Neural cell (in vitro differentiated cells): ENCODE results near the gene ZNF697. TPM values are rescaled to one million over a fixed set of nuclear protein-coding genes. Genes with fewer than 3 reads are reported as not detected.
"Not testable (repeated sequence)": the region's sequence is repeated elsewhere in the genome, so short reads cannot be mapped to it uniquely, and the experiment has no call there.

Source experiments
- H2AFZ ChIP-seq: fragments of 200-600, 300-800 bp; sonication (generic), shearing (Covaris generic); 2 replicates; pipeline ENCODE4 v1.6.0; 2014; ENCODE audit warnings: low read depth, mild to moderate bottlenecking, antibody characterized with exemption, low read length, moderate library complexity
- H3F3A ChIP-seq: fragments of 200-600 bp; shearing (Covaris generic); 2 replicates; pipeline ENCODE4 v1.6.1; 2016; ENCODE audit warnings: mild to moderate bottlenecking, moderate library complexity, mixed read lengths, antibody characterized with exemption, low read length; ENCODE audit not compliant: insufficient read depth, poor library complexity, severe bottlenecking
- H3K27ac ChIP-seq: fragments of 200-600, 300-800 bp; sonication (generic), shearing (Covaris generic); 2 replicates; pipeline ENCODE4 v1.5.1; 2014; ENCODE audit warnings: mild to moderate bottlenecking, low read length, moderate library complexity
- H3K27me3 ChIP-seq: fragments of 300-800, 200-600 bp; sonication (generic), shearing (Covaris generic); 2 replicates; pipeline ENCODE4 v1.6.0; 2014; ENCODE audit warnings: mild to moderate bottlenecking, low read depth, low read length, moderate library complexity; ENCODE audit not compliant: insufficient read depth
- H3K36me3 ChIP-seq: fragments of 300-800, 200-600 bp; sonication (generic), shearing (Covaris generic); 2 replicates; pipeline ENCODE4 v1.5.1; 2014; ENCODE audit warnings: mild to moderate bottlenecking, antibody characterized with exemption, low read length, moderate library complexity; ENCODE audit not compliant: insufficient read depth
- H3K4me2 ChIP-seq: fragments of 300-800, 200-600 bp; sonication (generic), shearing (Covaris generic); 2 replicates; pipeline ENCODE4 v1.6.0; 2014; ENCODE audit warnings: mild to moderate bottlenecking, low read length
- H3K4me3 ChIP-seq: fragments of 300-800, 200-600 bp; sonication (generic), shearing (Covaris generic); 2 replicates; pipeline ENCODE4 v1.5.1; 2014; ENCODE audit warnings: mild to moderate bottlenecking, low read length, moderate library complexity
- H3K79me2 ChIP-seq: fragments of 200-600 bp; shearing (Covaris generic); replicated peaks from 2 replicates; pipeline ENCODE4 v1.6.0; 2014; ENCODE audit warnings: mild to moderate bottlenecking, low read length, moderate library complexity; ENCODE audit not compliant: insufficient read depth
- H3K9ac ChIP-seq: fragments of 300-800, 200-600 bp; sonication (generic), shearing (Covaris generic); 2 replicates; pipeline ENCODE4 v1.6.1; 2016; ENCODE audit warnings: mild to moderate bottlenecking, low read length, mixed read lengths
- H3K9me2 ChIP-seq: fragments of 200-600 bp; shearing (Covaris generic); 2 replicates; pipeline ENCODE4 v1.6.1; 2016; ENCODE audit warnings: mild to moderate bottlenecking, low read length, mixed read lengths; ENCODE audit not compliant: insufficient read depth
- H3K9me3 ChIP-seq: fragments of 200-600, 300-800 bp; sonication (generic), shearing (Covaris generic); 2 replicates; pipeline ENCODE4 v1.6.1; 2016; ENCODE audit warnings: mild to moderate bottlenecking, mixed run types, low read length, moderate library complexity, mixed read lengths
- H4K20me1 ChIP-seq: fragments of 200-600 bp; shearing (Covaris generic); 2 replicates; pipeline ENCODE4 v1.6.1; 2016; ENCODE audit warnings: mild to moderate bottlenecking, mixed run types; ENCODE audit not compliant: insufficient read depth
- CTCF ChIP-seq: fragments of 450-650 bp; IDR thresholded peaks from 2 replicates; pipeline ENCODE4 v1.5.1; 2014; ENCODE audit warnings: antibody characterized with exemption, mild to moderate bottlenecking, moderate library complexity; ENCODE audit not compliant: poor library complexity, severe bottlenecking
- EP300 ChIP-seq: fragments of 450-650 bp; conservative IDR thresholded peaks from 2 replicates; pipeline ENCODE4 v1.6.1; 2014; ENCODE audit warnings: antibody characterized with exemption, mild to moderate bottlenecking, moderate library complexity; ENCODE audit not compliant: poor library complexity, severe bottlenecking
- EZH2 ChIP-seq: fragments of 200-600, 300-800 bp; shearing (Covaris generic), sonication (generic); IDR thresholded peaks from 2 replicates; pipeline ENCODE4 v1.6.1; 2014; ENCODE audit warnings: antibody characterized with exemption, low read length, borderline replicate concordance, mild to moderate bottlenecking; ENCODE audit not compliant: insufficient read depth, poor library complexity, severe bottlenecking
- MXI1 ChIP-seq: fragments of 450-650 bp; conservative IDR thresholded peaks from 2 replicates; pipeline ENCODE4 v1.6.1; 2014; ENCODE audit warnings: antibody characterized with exemption, mild to moderate bottlenecking; ENCODE audit not compliant: poor library complexity, severe bottlenecking
- POLR2AphosphoS5 ChIP-seq: IDR thresholded peaks from 2 replicates; pipeline ENCODE4 v1.6.1; 2012
- RAD21 ChIP-seq: fragments of 450-650 bp; conservative IDR thresholded peaks from 2 replicates; pipeline ENCODE4 v1.6.1; 2014; ENCODE audit warnings: antibody characterized with exemption, mild to moderate bottlenecking, moderate library complexity
- REST ChIP-seq: IDR thresholded peaks from 2 replicates; pipeline ENCODE4 v1.6.1; 2012; ENCODE audit warnings: borderline replicate concordance
- SMC3 ChIP-seq: fragments of 450-650 bp; conservative IDR thresholded peaks from 2 replicates; pipeline ENCODE4 v1.6.1; 2014; ENCODE audit warnings: antibody characterized with exemption, mild to moderate bottlenecking, moderate library complexity; ENCODE audit not compliant: poor library complexity
- TAF1 ChIP-seq: IDR thresholded peaks from 2 replicates; pipeline ENCODE4 v1.6.1; 2012; ENCODE audit warnings: low read depth
- polyA plus RNA-seq: library from polyadenylated mRNA; depleted of rRNA; stranded (reverse); fragments of >200 nt; gene quantifications from 2 replicates; pipeline ENCODE4 v1.2.3, GENCODE V29; 2014

Gene ZNF697
- polyA plus RNA-seq, 1 donor from 2014 or later: 61.8 TPM

- Histone ChIP-seq H3K9me2 (no peaks in the 10 kb centered on the region), H3F3A (no peaks in the 10 kb centered on the region), H4K20me1 (no peaks in the 10 kb centered on the region), H3K79me2 (no peaks in the 10 kb centered on the region), H3K36me3 (no peaks in the 10 kb centered on the region), H2AFZ (no peak overlapping the region), H3K9ac (no peak overlapping the region), H3K4me3 (no peak overlapping the region), H3K9me3 (no peaks in the 10 kb centered on the region), H3K4me2 (no peak overlapping the region), H3K27ac (no peak overlapping the region), H3K27me3 (no peaks in the 10 kb centered on the region)
- TF ChIP-seq TAF1 (no peak), MXI1 (no peak), EZH2 (no peak), EP300 (no peak), SMC3 (no peak), REST (no peak), RAD21 (no peak), POLR2AphosphoS5 (no peak), CTCF (no peak)
Measured at GRCh38 chr1:119605686-119606085, 42.4 kb downstream of the ZNF697 start.

GRCh38 chr1:119605080-119605479 is 43.0 kb downstream of the ZNF697 start:
- H3K27ac ChIP-seq, H3K79me2 ChIP-seq, H3K9me2 ChIP-seq, H3K36me3 ChIP-seq, H2AFZ ChIP-seq, H3K27me3 ChIP-seq, H3K9me3 ChIP-seq, H3K9ac ChIP-seq, H4K20me1 ChIP-seq, H3K4me3 ChIP-seq, H3F3A ChIP-seq, H3K4me2 ChIP-seq: not testable (repeated sequence)

DNA sequence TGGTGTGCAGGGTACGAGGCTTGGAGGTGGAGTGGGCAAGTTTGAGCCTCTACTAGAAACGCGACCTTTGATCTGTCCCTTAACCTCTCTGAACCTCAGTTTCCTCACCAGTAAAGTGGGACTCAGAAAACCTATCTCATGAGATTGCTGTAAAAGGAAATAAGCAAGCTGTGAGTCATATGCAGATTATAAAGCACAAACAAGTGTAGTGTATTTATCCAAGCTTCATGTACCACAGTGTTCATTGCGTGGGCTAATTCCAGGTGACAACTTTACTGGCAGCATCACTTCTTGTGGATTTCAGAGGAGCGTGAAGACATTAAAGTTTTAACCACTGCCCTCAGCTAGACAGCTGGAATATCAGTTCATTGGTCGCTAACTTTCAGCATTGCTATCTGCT is 44.4 kb downstream of the ZNF697 start:
- Histone ChIP-seq H3K9ac (no peak overlapping the region), H3K27me3 (no peaks in the 10 kb centered on the region), H3K36me3 (no peaks in the 10 kb centered on the region), H3K9me3 (no peaks in the 10 kb centered on the region), H3K4me2 (no peak overlapping the region), H4K20me1 (no peaks in the 10 kb centered on the region), H3K9me2 (no peaks in the 10 kb centered on the region), H2AFZ (no peak overlapping the region), H3K79me2 (no peaks in the 10 kb centered on the region), H3F3A (no peaks in the 10 kb centered on the region), H3K27ac (no peak overlapping the region), H3K4me3 (no peak overlapping the region)
- TF ChIP-seq RAD21: no peak
- no peak for TF ChIP-seq EZH2
- TF ChIP-seq EP300: no peak
- TF ChIP-seq TAF1: no peak
- TF ChIP-seq POLR2AphosphoS5: no peak
- TF ChIP-seq CTCF: no peak
- no peak for TF ChIP-seq MXI1
- no peak for TF ChIP-seq REST
- TF ChIP-seq SMC3: no peak
